Glomerular visceral epithelial cell (primary cell): ENCODE results near the gene PTCD2.

Experiments used
- DNase-seq: peaks from one replicate; pipeline ENCODE4 v3.0.0-alpha.2; 2016; ENCODE audit errors: extremely low spot score

The PTCD2 gene, protein sequence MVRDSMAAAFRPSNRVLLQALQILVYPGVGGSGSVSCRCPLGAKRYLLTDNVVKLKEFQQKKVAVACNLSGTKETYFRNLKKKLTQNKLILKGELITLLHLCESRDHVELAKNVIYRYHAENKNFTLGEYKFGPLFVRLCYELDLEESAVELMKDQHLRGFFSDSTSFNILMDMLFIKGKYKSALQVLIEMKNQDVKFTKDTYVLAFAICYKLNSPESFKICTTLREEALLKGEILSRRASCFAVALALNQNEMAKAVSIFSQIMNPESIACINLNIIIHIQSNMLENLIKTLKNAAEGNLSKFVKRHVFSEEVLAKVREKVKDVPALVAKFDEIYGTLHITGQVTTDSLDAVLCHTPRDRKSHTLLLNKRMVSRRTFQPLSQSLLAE

DNA sequence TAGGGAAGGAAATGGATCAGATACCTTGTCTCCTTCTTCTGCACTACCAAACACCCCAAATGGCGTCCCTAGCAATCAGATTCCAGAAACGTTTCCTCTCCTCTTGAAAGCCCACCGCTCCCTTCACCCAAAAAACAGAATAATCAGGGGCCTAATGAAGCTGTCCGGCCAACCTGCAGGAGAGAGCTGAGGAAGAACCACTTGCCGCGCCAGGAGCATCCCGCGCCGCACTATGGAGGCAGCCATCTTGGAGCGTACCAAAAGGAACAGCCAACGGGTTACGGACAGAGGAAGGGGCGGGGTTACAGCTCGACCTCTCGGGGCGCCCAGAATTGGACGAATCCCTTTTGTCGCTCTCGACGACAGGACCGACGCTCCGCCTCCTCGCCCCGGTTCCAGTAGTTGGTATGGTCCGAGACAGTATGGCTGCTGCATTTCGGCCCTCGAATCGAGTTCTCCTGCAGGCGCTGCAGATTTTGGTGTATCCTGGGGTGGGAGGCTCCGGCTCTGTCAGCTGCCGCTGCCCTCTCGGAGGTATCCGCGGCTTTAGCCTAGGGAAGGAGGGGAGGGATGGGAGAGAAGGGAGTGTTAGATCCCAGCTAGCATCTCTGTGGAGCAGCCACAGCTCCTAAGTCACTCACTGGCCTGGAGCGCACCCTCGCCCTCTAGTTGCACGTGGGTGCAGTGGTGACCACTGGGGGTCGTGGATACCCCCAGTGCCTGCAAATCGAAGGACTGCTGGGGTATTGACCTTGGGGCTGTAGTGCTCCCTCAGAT, at the start of gene PTCD2, which contains the start of gene MRPS27:
Gene PTCD2 (plus strand): TSS at position 398 of the 777 bp plus-strand sequence. CDS start 10 bp downstream, at position 408.
Gene MRPS27 (minus strand): TSS at position 265 of the 777 bp plus-strand sequence. CDS start 19 bp downstream, at position 246.
- DNase-seq, result peak; percentile 99

DNA sequence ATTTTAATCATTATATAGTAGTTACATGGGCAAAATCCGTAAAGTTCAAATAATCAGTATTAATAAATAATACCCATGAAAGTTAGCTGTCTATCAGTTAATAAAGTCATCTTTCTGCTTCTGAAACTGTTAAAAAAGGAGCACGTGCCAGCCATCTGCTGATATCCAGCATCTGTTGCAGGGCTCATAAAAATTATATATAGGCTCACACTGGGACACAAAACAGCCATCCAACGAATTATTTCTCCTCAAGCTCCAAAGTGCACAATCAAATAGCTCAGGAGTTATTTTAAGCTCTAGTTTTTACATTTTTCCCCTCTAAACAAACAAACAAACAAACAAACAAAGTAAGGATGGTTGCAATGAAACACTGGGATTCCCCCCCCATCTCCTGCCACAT, 48.5 kb upstream of the PTCD2 start:
- no peak for DNase-seq

DNA sequence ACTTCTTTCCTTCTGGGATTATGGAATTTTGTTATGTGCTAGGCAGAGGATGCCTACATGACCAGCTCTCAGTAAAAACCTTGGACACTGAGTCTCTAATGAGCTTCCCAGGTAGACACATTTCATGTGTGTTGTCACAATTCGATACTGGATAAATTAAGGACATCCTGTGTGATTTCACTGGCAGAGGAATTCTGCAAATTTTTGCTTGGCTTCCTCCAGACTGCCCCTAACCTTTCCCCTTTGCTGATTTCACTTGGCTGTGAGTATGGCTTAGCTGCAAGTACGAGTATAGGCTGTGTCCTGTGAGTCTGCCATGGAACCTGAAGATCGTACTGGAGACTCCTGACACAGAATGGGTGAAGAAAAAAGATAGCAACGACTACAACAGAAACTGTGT, 47.8 kb upstream of the PTCD2 start:
- no peak for DNase-seq

DNA sequence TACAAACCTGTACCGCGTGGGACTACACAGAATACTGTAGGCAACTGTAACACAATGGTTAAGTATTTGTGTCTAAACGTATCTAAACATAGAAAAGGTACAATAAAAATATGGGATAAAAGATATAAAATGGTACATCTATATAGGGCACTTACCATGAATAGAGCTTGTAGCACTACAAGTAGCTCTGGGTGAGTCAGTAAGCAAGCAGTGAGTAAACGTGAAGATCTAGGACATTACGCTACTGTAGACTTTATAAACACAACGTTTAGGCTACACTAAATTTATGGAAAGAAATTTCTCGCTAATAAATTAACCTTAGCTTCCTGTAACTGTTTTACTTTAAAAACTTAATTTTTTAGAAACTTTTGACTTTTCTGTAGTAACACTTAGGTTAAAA, 46.6 kb upstream of the PTCD2 start:
- no peak for DNase-seq

DNA sequence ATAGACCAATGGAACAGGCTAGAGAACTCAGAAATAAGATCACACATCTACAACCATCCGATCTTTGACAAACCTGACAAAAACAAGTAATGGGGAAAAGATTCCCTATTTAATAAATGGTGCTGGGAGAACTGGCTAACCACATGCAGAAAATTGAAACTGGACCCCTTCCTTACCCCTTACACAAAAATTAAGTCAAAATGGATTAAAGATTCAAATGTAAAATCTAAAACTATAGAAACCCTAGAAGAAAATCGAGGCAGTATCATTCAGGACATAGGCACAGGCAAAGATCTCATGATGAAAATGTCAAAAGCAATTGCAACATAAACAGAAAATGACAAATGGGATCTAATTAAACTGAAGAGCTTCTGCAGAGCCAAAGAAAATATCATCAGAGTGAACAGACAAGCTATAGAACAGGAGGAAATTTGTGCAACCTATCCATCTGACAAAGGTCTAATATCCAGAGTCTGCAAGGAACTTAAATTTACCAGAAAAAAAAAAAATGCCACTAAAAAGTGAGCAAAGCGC, 43.9 kb upstream of the PTCD2 start:
- DNase-seq, result no peak

DNA sequence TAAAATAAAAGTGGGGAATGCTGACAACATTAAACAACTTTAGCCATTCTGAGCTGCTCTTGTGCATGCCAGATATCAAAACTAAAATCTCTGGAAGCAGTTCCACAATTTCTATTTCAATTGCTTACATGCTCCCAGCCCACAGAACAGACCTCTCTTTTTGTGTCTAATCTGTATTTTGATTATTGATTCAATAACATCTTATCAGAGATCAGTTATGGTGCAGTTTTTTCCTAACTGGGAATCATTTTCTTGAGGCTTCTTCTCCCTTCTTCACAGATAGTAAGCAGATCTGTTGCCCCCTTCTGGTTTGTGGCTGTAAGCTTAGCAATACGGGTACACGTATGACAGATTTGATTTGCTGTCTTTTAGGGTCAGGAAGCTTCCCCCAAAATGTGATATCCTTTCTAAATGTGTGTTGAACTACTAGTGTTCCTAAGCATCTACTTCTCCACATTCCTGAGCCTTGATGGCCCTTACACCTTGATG, 39.5 kb upstream of the PTCD2 start:
- DNase-seq, result peak; percentile 37

DNA sequence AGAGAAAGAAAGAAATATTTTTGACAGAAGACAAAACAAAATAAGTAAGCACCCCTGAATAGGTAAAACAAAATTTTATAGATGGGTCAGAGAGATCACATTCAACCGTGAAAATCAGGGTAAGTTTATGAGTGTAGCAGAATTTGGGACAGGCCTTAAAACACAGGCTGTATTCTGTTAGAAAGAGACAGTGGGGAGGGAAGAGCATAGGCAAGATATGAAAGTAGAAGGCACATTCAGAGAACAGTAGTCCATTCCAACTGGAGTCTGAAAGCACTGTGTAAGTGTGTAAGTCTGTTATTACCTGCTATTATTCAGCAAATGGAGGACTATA, 38.8 kb upstream of the PTCD2 start:
- no peak for DNase-seq

DNA sequence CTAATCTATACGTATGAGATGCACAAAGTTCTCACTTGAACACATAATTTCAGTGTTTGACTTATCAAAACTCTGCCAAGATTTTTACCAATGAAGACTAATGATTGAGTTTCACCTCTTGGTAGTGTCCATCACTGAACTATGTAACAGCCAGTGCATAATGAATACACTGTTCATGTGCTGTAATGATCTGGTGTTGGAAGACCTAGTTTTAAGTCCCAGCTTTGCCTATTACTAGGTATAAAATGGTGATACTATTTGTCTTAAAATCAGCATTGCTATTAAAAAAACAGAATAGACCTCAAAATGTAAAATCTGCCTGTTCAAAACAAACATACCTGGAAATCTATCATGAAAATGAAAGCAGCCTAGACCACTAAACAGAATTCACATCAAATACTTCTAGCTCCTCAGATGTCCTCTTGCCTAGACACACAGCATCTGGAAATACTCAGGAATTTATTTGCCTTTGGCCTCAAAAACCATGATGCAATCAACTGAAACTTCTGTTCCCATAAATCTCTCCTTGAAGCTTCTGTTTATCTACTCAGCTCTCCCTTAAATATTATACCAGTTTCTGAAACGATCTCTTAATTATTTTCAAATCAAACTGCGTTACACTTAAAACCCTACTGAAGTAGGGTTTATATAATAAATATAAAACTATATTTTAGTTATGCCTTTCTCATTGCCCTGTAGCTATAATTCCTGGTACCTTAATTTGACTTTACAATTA, 38.2 kb upstream of the PTCD2 start:
- no peak for DNase-seq

DNA sequence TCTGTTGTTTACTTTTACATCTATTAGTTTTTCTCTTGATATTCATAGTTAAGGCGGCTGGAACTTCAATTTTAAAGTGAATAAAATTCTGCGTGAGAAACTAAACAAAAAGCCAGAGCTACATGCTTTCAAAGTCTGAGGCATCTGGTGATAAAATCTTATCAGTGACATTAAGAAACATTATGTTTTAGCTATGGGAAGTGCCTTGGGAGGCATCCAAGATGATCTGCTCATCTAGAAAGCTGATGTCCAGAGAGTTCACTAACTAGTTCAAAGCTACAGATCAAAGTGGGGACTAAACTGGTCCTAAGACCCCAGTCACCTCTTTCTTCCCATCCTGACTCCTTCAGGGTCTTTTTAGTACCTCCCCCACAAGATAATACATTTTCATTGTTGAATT, 37.3 kb upstream of the PTCD2 start:
- DNase-seq, result no peak

DNA sequence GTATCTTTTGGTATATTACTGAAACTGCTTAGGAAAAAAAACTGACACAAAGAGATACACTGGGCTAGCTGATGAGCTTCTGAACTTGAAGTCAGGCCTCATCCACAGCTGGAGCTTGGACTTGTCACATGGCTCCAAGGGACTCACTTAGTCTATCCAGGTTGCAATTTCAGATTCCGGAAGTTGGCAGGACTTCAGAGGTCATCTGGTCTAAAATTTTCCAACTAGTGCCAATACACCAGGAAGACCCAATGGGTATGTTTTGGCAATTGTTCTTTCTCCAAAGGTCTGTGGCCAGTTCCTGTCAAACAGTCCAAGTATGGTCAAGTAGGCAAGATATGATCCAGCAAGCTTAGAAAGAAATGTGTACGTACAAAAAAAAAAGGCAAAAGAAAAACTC, 36.8 kb upstream of the PTCD2 start:
- no peak for DNase-seq

DNA sequence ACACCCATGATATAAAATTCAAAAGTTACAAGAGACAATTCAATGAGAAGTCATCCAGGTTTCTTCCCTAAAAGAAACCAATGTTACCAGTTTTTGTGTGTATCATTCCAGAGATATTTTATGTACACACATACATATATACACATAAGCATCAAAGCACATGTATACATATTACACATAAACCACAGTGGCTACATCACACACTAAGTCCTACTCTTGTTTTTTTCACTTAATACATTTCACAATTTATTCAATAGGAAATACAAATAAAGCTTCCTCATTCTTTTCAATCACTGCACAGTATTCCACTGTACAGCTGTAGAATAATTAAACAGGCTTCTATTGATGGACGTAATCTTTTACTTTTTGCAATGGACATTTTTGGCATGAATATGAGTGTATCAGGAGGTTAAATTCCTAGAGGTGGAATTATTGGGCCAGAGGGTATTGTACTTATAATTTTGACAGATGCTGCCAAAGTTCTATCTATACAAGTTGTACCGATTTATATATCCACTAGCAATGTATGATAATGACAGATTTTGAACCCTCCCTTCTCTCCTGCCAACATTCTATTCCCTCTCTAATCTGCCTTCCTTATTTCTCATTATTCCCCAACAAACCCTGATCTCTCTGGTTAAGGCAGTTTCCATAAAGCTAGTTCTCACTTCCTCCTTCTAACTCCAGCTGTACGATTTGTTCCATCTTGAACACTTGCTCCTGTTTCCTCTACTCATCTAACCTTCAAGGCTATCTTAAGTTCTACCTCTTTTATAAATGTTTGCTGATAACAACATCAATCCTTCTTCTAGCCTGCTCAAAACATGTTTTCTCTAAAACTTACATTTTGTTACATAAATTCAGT, 35.4 kb upstream of the PTCD2 start:
- DNase-seq, result no peak

DNA sequence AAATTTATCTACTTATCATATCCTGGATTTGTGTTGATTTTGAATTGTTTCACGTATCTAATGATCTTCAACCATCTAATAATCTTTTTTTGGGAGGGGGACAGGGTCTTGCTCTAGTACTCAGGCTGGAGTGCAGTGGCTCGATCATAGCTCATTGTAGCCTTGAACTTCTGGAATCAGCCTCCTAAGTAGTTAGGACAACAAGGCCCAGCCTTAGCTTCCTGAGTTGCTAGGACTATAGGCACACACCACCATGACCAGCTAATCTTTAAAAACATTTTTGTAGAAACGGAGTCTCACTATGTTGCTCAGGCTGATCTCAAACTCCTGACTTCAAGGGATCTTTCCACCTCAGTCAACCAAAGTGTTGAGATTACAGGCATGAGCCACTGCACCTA, 34.8 kb upstream of the PTCD2 start:
- no peak for DNase-seq

DNA sequence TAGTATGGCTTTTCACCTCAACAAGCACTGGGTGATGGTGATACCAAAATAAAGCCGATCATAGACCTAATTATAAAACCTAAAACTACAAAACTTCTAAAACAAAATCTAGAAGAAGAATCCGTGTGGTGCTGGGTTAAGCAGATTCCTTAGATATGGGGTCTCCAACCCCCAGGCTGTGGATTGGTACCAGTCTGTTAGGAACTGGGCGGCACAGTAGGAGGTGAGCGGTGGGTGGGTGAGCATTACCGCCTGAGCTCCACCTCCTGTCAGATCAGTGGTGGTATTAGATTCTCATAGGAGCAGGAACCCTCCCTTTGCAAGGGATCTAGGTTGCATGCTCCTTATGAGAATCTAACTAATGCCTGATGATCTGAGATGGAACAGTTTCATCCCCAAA, 33.4 kb upstream of the PTCD2 start:
- DNase-seq, result no peak

DNA sequence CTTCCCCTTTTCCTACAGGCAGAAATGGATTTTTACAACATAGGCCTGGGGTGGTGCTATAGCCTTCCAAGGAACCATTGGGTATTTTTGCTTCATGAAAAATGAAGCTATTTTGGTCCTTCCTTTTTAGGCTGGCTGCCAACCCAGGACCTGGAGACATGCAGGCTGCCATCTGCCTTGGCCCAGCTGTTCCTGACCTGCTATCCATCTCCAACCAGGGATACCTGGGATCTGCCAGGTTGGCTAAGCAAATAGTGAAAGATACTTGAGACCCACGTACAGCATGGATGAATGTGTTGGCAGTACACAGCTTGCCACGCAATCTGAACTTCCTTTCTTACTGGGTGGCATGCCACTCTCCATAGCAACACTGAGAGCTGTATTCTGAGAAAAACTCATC, 31.2 kb upstream of the PTCD2 start:
- no peak for DNase-seq

DNA sequence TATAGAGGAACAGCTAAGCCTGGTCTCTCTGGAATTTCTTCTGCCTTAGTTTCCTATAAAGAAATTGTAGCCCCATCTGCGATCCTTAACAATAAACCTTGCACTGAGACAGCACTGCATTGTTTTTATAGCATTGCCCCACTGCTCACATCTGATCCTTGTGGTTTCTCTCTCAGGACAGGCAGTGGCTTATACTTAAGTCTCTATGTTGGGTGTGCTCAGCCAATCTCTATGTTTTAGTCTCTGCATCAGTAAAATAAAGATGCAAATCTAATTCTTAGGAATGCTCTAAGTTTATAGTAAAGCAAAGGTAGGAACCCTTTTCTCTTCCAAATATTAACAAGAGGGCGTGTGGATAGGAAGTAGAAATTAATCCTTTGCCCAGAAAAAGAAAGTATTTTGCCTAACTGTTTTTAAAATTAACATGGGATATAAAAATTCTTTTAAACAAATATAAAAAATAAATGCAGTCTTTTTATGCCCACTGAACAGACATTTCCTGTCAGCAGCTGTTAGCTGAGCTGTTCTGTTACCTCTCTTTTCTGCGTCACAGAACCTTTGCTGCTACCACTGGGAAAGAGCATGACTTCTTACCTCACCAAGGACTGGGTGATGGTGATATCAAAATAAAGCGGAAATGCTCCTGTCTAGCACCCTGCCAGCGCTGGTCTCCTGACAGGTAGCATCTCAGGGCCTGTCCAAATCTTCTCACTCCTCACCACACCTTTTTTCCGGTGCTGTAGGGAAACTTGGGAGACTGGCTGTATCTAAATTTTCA, 29.6 kb upstream of the PTCD2 start:
- no peak for DNase-seq

DNA sequence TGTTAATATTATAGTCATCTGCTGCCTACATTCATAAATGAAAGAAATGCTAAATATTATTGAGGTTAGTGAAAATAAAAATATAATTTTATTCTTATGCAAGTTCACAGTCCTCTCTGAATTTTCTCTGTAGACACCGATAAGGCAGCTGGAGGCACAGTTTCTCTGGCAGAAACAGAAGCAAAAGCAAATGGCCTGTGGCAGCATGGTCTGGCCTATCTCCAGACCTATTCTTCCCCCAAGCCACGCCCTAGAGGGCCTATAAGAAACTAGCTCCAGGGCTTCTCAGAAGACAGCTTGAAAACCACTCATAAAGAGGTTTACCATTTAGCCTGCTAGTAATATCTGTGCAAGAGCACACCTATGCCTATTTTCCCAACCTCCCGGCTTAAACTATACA, 28.6 kb upstream of the PTCD2 start:
- no peak for DNase-seq

DNA sequence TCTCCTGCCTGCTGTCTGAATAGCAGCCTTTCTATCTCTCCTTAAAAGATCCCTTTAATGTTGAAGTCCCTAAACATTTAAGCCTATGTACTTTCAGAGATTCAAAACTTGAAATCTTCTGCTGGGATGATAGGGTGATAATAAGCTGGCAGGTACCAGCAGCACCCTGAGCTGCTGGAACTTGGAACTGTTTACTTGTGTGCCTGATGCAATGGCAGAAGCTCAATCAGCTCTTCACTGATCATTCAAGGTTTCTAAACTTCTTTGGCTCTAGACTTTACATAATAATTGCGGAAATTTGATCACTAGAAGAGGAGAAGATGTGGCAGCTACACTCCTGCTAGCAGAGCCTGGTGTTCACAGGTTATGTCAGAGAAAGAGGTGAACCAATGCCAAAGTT, 27.8 kb upstream of the PTCD2 start:
- no peak for DNase-seq

DNA sequence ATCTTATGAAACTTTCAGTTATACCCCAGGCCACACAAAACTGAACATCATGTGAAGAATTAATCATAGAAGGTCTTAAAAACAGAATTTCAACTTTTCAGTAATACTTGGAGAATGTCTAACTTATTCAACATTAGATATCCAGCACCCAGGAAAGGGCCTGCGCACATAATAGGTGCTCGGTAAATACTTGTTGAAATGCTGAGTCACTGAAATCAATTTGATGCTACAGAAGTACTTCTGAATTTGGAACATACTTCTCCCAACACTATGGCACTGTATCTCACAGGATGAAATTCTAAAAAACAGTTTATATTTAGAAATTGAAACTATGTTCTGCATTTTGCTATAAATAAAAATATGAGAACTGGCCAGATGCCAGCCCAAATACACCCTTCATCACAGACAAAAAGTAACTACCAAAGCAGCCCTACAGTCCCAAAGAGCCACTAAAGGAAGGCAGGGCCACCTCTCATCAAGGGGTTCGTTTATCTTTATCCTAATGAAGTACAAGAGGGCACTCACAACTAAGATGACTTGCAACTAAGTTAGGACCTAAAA, 26.6 kb upstream of the PTCD2 start:
- DNase-seq, result no peak

DNA sequence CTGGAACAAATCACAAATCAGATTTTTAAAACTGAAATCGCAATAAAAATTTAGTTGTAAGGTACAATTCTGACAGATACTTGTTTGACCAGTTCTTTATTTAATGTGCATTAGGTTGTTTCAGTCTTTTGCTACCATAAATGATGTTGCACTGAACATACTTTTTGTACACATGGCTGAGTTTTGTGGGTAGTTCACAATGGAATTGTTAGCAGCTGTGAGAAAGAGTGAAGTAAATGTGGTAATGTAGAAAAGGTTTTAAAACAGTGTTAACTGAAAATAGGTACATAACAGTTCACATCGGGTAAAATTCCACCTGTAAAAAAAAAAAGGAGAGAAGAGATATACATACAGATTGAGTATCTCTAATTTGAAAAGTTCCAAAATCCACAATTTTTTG, 25.7 kb upstream of the PTCD2 start:
- DNase-seq, result no peak

DNA sequence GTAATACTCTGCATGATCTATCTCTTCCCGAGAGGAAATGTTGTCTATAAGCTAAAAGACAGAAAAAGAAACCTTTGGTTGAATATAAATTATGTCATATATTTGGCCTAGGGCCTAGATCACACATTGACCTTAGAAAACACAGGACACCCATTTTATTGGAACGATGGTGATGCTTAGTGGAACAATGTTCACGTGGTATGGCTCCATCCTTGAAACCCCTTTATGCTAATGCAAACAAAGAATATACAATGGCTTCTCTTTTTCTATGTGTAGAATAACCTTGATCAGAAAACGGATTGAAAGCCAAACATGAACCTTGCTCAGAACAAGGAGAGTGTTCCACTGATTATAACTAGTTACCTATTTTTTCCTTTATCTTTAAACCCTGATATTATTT, 24.6 kb upstream of the PTCD2 start:
- DNase-seq, result no peak
